ENCODE results near the gene CXorf58.

Gene CXorf58

GRCh38 chrX:23935106-23935505 lies 27.3 kb downstream of the CXorf58 start:
- no peak overlapping the region for H3K9ac ChIP-seq (ENCODE audit: low read depth, low read length)
- H3K4me2 ChIP-seq (ENCODE audit: insufficient read depth, low read length): no peak overlapping the region
- H3K27me3 ChIP-seq (ENCODE audit: insufficient read depth, low read length, poor library complexity): no peaks in the 10 kb centered on the region
- H4K20me1 ChIP-seq (ENCODE audit: insufficient read depth, low read length): no peaks in the 10 kb centered on the region
- no peaks in the 10 kb centered on the region for H3K9me3 ChIP-seq (ENCODE audit: insufficient read depth, low read length, severe bottlenecking)
- H3K27ac ChIP-seq (ENCODE audit: low read length): no peak overlapping the region
- no peak overlapping the region for H2AFZ ChIP-seq (ENCODE audit: low read depth, low read length)
- no peak for TF ChIP-seq EZH2 (IDR thresholded peaks at IDR 0.05; ENCODE audit: borderline replicate concordance, low read depth, low read length, severe bottlenecking)
- TF ChIP-seq, protein P1, sequence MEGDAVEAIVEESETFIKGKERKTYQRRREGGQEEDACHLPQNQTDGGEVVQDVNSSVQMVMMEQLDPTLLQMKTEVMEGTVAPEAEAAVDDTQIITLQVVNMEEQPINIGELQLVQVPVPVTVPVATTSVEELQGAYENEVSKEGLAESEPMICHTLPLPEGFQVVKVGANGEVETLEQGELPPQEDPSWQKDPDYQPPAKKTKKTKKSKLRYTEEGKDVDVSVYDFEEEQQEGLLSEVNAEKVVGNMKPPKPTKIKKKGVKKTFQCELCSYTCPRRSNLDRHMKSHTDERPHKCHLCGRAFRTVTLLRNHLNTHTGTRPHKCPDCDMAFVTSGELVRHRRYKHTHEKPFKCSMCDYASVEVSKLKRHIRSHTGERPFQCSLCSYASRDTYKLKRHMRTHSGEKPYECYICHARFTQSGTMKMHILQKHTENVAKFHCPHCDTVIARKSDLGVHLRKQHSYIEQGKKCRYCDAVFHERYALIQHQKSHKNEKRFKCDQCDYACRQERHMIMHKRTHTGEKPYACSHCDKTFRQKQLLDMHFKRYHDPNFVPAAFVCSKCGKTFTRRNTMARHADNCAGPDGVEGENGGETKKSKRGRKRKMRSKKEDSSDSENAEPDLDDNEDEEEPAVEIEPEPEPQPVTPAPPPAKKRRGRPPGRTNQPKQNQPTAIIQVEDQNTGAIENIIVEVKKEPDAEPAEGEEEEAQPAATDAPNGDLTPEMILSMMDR (IDR thresholded peaks at IDR 0.05; ENCODE audit: borderline replicate concordance, extremely low read depth, low read length, poor library complexity, severe bottlenecking): no peak
- no peaks in the 10 kb centered on the region for H3K4me1 ChIP-seq (ENCODE audit: insufficient read depth, low read length)
- no peak for DNase-seq
- ATAC-seq (ENCODE audit: insufficient read depth, low read depth): no peak
- no peaks in the 10 kb centered on the region for H3K36me3 ChIP-seq (ENCODE audit: insufficient read depth, low read length)
- no peak overlapping the region for H3K4me3 ChIP-seq (ENCODE audit: low read depth in 1 of 2, low read length in 2 of 2)
- no peaks in the 10 kb centered on the region for H3K79me2 ChIP-seq (ENCODE audit: insufficient read depth, low read length)

GRCh38 chrX:23936180-23936579 lies 28.4 kb downstream of the CXorf58 start:
- Histone ChIP-seq H3K27ac (ENCODE audit: low read length) (no peak overlapping the region), H2AFZ (ENCODE audit: low read depth, low read length) (no peak overlapping the region), H3K4me1 (ENCODE audit: insufficient read depth, low read length) (no peaks in the 10 kb centered on the region), H3K9me3 (ENCODE audit: insufficient read depth, low read length, severe bottlenecking) (no peaks in the 10 kb centered on the region), H3K36me3 (ENCODE audit: insufficient read depth, low read length) (no peaks in the 10 kb centered on the region), H3K4me2 (ENCODE audit: insufficient read depth, low read length) (no peak overlapping the region), H3K27me3 (ENCODE audit: insufficient read depth, low read length, poor library complexity) (no peaks in the 10 kb centered on the region), H3K4me3 (ENCODE audit: low read depth in 1 of 2, low read length in 2 of 2) (no peak overlapping the region), H4K20me1 (ENCODE audit: insufficient read depth, low read length) (no peaks in the 10 kb centered on the region), H3K9ac (ENCODE audit: low read depth, low read length) (no peak overlapping the region), H3K79me2 (ENCODE audit: insufficient read depth, low read length) (no peaks in the 10 kb centered on the region)
- DNase-seq (no peak), ATAC-seq (ENCODE audit: insufficient read depth, low read depth) (no peak)
- no peak for TF ChIP-seq EZH2 (IDR thresholded peaks at IDR 0.05; ENCODE audit: borderline replicate concordance, low read depth, low read length, severe bottlenecking)
- TF ChIP-seq, protein P1 (IDR thresholded peaks at IDR 0.05; ENCODE audit: borderline replicate concordance, extremely low read depth, low read length, poor library complexity, severe bottlenecking): no peak

- no peaks in the 10 kb centered on the region for H4K20me1 ChIP-seq (ENCODE audit: insufficient read depth, low read length)
- H2AFZ ChIP-seq (ENCODE audit: low read depth, low read length): no peak overlapping the region
- no peak for TF ChIP-seq EZH2 (IDR thresholded peaks at IDR 0.05; ENCODE audit: borderline replicate concordance, low read depth, low read length, severe bottlenecking)
- TF ChIP-seq, protein P1 (IDR thresholded peaks at IDR 0.05; ENCODE audit: borderline replicate concordance, extremely low read depth, low read length, poor library complexity, severe bottlenecking): no peak
- H3K9me3 ChIP-seq (ENCODE audit: insufficient read depth, low read length, severe bottlenecking): no peaks in the 10 kb centered on the region
- H3K27ac ChIP-seq (ENCODE audit: low read length): no peak overlapping the region
- H3K4me3 ChIP-seq (ENCODE audit: low read depth in 1 of 2, low read length in 2 of 2): no peak overlapping the region
- no peaks in the 10 kb centered on the region for H3K4me1 ChIP-seq (ENCODE audit: insufficient read depth, low read length)
- H3K9ac ChIP-seq (ENCODE audit: low read depth, low read length): no peak overlapping the region
- no peaks in the 10 kb centered on the region for H3K79me2 ChIP-seq (ENCODE audit: insufficient read depth, low read length)
- DNase-seq: no peak
- H3K27me3 ChIP-seq (ENCODE audit: insufficient read depth, low read length, poor library complexity): no peaks in the 10 kb centered on the region
- ATAC-seq (ENCODE audit: insufficient read depth, low read depth): no peak
- no peaks in the 10 kb centered on the region for H3K36me3 ChIP-seq (ENCODE audit: insufficient read depth, low read length)
- no peak overlapping the region for H3K4me2 ChIP-seq (ENCODE audit: insufficient read depth, low read length)
These were observed 29.3 kb downstream of the CXorf58 start for GRCh38 chrX:23937100-23937499.

DNA sequence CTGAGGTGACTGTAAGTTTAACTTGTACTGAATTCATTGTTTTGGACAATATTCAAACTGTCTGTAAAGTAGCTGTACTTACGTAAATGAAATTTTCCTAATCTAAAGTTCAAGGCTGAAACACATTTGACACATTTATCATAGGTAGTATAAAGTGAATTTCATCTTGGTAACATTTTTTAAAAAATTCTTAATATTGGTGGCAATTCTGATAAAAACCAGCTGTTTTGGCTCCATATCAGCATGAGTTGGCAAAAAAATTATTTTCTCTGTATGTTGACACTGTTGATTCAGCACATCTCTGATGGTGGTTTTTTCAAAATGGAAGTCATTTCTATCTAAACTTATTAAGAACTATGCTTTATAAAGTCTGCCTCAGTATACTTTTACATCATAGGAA lies 30.9 kb downstream of the CXorf58 start:
- no peaks in the 10 kb centered on the region for H3K36me3 ChIP-seq (ENCODE audit: insufficient read depth, low read length)
- H3K79me2 ChIP-seq (ENCODE audit: insufficient read depth, low read length): no peaks in the 10 kb centered on the region
- no peak for TF ChIP-seq EZH2 (IDR thresholded peaks at IDR 0.05; ENCODE audit: borderline replicate concordance, low read depth, low read length, severe bottlenecking)
- TF ChIP-seq, protein P1 (IDR thresholded peaks at IDR 0.05; ENCODE audit: borderline replicate concordance, extremely low read depth, low read length, poor library complexity, severe bottlenecking): no peak
- H3K4me1 ChIP-seq (ENCODE audit: insufficient read depth, low read length): no peaks in the 10 kb centered on the region
- no peak for ATAC-seq (ENCODE audit: insufficient read depth, low read depth)
- H3K4me2 ChIP-seq (ENCODE audit: insufficient read depth, low read length): no peak overlapping the region
- DNase-seq: no peak
- no peaks in the 10 kb centered on the region for H3K9me3 ChIP-seq (ENCODE audit: insufficient read depth, low read length, severe bottlenecking)
- H3K4me3 ChIP-seq (ENCODE audit: low read depth in 1 of 2, low read length in 2 of 2): no peak overlapping the region
- no peaks in the 10 kb centered on the region for H3K27me3 ChIP-seq (ENCODE audit: insufficient read depth, low read length, poor library complexity)
- no peak overlapping the region for H3K27ac ChIP-seq (ENCODE audit: low read length)
- no peak overlapping the region for H3K9ac ChIP-seq (ENCODE audit: low read depth, low read length)
- no peaks in the 10 kb centered on the region for H4K20me1 ChIP-seq (ENCODE audit: insufficient read depth, low read length)
- no peak overlapping the region for H2AFZ ChIP-seq (ENCODE audit: low read depth, low read length)

Data from DND-41 (cell line).